GM19463 (cell line): ENCODE data around the gene MCRIP1.
A peak's percentile ranks its signal among the peaks of the same experiment; 100 is the strongest.
"Not testable (repeated sequence)": the region's sequence is repeated elsewhere in the genome, so short reads cannot be mapped to it uniquely, and the experiment has no call there.

Source experiments
- ATAC-seq: cut with Tn5 transposase; IDR thresholded peaks from one replicate; pipeline ENCODE4 v1.9.1; 2021; ENCODE audit warnings: mild to moderate bottlenecking, moderate library complexity; ENCODE audit not compliant: unreplicated experiment

Gene MCRIP1

DNA sequence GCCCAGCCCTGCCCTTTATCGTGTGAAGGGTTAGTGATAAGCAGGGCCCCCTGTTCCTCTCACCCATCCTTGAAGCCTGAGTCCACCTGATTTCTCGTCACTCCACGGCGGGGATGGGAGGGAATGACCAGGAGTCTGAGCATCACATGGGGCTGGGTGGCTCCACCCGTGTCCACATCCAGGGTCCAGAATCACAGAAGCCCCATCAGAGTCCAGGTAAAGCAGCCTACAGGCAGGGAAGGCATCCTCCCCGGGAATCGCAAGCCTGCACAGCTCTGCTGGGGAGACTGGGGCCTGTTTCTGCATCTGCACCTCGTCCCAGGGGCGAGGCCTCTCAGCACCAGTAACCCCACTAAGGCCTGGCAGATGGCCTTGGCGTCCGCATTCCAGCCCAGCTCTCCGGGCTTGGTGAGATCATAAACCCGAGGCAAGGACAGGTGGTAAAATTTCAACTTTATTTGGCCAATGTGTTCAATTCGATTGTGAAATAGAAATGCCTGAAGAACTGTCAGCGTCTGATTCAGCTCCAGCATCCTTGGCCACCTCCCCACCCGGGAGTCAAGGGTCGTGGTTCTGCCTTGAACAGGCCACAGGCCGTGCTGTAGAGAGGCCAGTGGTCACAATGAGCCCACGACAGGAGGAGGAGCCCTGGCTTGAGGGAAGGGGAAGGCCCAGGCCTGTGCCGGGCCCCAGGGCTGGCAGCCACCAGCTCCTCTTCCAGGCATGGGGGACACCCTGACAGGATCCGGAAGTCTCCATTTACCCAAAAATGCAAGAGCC lies 9.8 kb upstream of the MCRIP1 start:
- no peak for ATAC-seq

DNA sequence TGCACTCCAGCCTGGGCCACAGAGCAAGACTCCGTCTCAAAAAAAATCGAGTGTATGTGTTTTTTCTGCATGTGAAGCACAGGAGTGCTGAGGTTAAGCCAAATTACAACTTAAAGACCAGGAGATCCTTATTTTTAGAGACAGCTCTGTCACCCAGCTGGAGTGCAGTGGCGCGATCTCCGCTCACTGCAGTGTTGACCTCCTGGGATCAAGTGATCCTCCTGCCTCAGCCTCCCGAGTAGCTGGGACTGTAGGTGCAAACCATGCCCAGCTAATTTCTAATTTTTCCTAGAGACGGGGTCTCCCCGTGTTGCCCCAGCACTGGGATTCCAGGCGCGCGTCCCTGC lies 9.3 kb upstream of the MCRIP1 start:
- no peak for ATAC-seq

DNA sequence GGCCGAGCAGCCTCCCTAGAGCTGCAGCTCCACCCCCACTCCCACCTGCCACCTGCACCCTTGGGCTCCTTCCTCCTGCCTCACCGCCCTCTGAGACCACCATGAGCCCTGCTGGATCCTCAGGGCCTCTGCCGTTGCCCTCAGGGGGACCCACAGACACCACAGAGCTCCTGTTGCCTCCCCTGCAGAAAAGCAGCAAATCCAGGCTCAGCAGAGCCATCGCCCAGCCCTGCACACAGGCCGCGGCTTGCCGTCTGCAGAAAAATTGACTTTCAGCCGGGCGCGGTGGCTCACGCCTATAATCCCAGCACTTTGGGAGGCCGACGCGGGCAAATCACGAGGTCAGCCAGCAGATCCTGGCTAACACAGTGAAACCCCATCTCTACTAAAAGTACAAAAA lies 8.8 kb upstream of the MCRIP1 start:
- ATAC-seq = no peak

DNA sequence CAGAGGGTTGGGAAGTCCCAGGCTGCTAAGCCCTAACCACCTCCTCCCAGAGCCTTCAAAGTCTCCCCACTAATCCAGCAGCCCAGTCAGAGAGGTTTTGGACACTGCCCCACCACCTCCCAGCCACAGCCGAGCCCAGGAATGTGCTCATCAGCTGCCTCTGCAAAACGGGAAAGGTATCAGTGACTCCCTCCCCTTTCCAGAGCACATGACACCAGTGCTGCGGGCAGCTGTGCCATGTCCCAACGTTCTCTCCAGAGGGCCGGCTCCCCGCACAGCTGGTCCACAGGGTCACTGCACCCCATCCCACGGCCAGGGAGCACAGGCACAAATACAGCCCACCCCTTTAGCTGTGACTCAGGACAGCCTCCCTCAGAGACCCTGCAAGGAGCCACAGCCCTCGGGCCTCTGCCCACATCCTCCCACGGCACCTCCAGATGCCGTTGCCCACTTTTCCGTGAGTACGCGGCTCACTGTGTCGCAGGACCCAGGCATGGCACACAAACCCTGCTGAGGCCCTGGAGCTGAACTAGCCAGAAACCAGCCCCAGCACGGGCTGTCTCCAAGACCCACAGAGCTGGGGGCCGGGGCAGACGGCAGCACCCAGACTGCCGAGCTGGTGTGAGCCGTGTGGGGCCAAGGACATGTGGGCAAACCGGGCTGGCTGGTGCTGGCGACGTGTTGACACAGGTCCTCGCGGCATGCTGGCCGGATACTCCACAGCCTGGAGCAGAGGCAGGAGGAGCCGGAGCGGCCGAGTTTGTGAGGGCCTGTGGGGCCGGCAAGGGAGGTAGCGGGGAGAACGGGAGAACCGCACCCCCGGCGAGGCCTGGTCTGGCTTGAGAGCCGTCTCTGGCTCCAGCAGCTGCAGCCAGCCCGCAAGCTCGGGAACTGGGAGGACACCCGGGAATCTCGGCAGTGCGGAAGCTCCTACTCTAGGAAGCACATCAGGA lies 8.0 kb upstream of the MCRIP1 start:
- ATAC-seq = no peak

DNA sequence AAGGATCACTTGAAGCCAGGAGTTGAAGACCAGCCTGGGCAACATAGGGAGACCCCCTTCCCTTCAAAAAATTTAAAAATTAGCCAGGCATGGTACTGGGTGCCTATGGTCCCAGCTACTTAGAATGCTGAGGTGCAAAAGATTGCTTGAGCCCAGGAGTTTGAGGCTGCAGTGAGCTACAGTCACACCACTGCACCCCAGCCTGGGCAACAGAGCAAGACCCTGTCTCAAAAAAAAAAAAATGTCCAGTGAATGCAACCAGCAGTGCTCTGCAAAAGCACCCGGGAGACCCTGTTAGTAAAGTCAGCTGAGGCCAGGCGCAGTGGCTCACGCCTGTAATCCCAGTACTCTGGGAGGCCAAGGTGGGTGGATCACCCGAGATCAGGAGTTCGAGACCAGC lies 7.0 kb upstream of the MCRIP1 start:
- ATAC-seq = not testable (repeated sequence)

DNA sequence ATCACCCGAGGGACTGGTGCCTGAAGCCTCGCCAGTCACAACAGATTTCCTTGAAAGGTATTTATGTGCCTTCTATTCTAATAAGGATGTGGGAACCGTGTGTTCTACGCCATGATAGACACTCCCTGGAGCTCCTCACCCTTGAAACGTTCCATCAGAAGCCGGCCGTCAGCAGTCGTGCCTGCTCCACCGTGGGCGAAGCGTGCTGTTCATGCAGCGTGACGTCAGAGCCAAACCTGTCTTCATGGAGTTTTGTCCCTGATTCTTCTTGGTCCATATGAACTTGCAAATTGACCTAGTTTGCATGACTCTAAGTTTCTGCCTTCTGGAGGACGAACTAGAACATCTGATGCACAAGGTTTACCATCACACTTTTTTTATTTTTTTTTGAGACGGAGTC lies 6.2 kb upstream of the MCRIP1 start:
- no peak for ATAC-seq

DNA sequence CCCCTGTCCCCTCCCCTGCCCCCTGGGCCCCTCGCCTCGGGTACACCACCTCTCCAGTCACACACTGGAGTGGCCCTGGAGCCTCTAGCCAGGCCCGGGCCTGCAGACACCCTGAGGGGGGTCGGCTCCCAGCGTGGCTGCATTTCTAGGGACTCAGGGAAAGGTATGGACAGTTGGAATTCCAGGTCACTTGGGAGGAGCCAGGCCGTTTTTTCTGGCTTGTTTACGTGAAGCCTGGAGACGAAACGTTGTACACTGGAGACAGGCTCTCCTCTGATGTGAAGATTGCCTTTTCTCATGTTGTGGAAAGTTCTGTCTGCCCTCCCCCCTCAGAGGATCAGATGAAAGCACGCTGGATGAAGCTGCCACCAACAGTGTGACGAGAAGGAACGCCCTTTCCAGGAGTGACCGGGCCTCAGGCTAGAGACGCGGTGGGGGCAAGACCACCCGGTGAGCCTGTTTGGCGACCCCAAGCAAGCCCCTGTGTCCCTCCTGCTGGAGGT lies 5.7 kb upstream of the MCRIP1 start:
- ATAC-seq = no peak

DNA sequence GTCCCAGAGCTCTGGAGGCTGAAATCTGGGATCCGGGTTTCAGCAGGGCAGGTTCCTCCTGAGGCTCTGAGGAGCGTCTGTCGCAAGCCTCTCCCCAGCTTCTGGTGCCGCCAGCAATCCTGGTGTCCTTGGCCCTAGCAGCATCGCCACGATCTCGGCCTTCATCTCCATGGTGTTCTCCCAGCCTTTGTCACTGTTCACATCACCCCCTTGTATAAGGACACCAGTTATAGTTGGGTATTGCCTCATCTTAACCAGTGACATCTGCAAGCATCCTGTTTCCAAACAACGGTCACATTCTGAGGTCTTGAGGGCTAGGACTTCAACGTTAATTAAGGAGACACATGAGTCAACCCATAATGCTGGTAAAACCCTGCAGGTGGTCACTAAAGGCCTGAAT lies 4.5 kb upstream of the MCRIP1 start:
- no peak for ATAC-seq

DNA sequence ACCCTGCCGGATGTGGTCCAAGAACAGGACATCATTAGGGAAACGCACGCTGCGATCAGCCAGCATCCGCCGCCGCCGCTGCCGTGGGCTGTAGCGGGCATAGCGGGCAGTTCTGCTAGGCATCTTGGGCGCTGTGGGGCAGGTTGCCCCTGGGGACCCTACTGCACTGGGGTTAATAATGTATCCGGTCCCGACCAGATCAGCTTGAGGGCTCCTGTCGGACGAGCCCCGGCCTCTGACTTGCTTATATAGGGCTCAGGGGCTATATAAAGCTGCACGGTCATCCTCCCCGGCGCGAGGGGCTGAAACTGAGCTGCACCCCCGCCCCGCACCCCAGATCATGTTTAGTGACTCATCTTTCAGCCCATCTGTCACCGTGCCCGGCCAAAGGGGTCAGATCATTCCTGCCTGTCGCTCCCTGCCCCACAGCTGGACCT lies 1.8 kb upstream of the MCRIP1 start, which contains the start of gene PPP1R27:
Gene PPP1R27 (minus strand): TSS at position 220 of the 437 bp plus-strand sequence. CDS start 97 bp downstream, at position 123.
- no peak for ATAC-seq

DNA sequence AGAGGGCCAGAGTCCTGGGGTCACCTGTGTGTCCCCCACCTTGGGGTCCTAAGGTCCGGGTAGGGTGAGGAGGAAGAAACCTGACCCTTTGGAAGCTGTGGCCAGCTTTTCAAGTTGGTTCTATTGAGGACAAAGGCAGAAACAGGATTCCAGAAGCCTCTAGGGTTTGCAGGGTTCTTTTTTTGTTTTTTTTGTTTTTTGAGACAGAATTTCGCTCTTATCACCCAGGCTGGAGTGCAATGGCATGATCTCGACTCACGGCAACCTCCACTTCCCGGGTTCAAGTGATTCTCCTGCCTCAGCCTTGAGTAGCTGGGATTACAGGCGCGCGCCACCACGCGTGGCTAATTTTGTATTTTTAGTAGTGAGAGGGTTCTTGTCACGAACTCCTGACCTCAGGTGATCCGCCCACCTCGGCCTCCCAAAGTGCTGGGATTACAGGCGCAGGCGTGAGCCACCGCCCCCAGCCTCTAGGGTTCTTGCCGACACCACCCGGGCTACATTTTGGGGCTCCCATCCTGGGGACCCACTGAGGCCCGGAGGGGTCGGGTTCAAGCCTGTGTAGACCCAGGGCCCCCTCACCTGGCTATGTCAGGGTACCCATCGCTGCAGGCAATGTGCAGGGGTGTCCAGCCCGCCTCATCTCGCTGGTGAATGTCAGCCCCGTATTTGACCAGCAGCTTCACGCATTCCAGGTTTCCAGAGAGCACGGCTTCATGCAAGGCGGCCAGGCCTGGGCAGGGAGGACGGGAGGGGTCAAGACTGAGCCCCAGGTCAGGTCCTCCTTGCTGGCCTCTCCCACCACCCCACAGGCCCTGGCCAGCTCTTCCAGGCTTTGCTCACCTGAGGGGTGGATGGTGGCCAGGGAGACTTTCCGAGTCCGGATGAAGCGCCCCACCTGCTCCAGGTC lies 1.1 kb upstream of the MCRIP1 start:
- ATAC-seq = no peak

DNA sequence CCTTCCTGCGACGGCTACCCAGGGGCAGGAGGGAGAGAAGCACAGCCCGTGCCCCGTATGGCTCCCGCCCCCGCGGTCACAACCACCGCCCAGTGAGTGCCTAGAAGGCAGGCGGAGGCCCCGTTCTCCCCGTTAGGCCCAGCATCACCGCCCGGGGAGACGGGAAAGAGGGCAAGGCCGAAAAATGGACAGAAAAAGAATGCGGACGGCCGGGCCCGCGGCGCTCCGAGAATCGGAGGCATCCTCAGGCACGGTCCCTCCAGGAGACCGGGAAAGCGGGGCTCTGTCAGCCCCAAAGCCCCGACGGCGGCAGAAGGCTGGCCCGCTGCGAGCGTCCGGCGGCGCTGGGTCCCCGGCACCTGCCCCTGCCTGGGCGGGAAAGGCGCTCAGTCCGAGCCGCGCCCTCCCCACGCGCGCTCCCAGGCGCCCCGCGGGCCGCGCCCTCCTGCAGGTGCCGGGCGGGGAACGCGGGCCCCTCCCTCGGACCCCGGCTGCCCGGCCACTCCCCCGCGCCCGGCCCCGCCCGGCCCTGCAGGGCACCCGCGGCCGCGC lies 407 bp downstream of the MCRIP1 start:
- ATAC-seq = peak; percentile 16

DNA sequence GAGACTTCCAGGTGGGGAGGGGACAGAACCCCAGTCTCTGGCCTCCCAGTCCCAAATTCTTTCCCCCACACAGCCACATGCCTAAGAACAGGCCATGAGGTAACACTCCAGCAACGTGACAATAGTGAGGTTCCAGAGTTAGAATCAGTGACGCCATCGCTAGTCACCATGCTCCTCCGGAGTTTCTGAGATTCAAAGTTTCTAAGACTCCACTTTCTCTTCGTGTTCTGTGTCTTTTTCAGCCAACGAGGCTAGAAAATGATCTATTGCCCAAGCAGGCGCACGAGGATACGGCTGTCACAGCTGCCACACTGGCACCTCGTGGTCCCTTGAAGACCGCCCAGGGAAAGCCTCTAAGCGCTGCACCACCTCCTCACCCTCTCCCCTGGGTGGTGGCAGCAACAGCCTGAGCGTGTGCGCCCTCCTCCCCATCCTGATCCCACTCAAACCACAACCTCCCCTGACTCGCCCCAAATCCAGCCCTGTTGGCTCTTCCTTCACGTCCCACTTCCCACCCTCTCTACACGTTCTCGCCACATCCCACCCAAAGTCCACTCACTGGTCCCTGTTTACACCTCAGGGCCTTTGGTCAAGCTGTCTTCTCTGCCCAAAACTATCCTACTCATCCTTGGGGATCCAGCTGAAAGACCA lies 1.0 kb downstream of the MCRIP1 start:
- ATAC-seq = no peak

DNA sequence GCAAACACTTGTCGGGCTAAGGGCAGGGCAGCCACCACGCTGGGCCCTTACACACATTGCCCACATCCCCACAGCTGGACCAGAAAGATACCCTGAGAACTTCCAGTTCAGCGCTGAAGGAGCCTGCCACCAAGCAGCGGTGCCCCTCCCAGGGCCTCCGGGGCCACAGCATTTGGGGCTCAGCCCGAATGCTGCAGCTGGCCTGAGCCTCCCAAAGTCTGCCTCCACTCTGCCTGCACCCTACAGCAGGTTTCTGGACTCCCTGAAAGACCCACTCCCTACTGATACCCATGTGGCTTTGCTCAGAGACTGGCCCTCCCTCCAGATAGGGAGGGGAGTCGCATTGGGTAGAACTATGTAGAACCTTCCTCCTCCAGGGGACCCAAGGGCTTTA lies 1.5 kb downstream of the MCRIP1 start:
- ATAC-seq = no peak

DNA sequence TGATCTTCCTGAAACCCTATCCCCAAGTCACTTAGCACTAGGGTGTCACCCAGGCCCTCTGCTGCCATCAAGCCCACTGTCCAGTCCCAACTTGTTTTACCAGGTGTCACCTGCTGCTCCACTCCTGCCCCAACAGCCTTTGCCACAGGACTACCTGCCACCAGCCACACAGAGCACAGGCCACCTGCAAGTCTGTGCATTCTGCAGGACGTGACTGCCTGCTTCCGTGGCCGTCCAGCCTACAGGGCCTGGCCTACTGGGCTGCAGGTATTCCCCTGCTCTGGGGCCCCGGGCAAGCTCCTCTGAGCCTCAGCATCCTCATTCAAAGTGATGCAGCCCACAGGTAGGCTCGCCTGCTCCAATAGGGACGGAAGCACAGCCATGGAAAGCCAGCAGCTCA lies 3.2 kb downstream of the MCRIP1 start:
- ATAC-seq = no peak

DNA sequence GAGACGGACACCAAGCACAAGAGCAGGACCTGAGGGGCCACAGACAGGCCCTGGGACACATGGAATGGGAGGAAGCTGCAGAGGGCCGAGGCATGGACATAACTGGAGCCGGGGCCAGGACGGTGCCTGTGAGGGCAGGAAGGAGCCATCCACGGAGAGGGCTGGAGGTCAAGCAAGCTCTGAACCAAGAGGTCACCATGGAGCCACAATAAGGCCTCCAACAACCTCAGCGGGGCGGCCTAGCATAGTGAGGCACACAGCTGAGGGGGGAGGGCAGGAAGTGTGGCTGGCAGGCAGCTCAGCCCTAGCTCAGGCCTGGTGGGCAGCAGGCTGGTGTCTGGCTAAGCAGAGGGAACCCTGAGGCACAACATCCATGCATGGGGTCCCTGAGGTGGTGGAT lies 4.4 kb downstream of the MCRIP1 start:
- ATAC-seq = no peak

DNA sequence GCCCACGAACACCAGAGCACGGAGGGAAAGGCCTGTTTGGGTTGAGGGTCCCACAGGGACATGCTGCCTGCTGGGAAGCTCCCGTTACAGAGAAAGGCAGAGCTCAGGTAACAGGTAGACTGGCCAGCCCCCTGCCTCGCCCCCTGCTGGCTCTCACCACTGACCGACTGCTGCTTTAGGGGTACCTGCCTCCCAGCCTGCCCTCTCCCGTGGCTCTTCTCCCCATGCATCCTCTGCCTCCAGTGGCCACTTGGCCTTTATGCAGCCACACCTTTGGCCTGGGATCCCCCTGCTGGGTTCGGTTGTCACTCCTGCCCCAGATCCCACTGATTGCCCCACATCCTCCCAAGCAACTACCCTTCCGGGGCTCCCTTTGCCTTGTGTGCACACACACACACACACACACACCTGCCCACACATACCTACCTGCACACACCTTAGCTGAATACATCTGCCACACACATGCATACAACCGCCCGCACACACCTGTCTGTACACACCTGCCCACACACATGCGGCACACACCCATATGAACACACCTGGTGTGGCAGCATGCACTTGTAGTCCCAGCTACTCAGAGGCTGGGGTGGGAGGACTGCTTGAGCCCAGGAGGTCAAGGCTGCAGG lies 7.1 kb downstream of the MCRIP1 start:
- no peak for ATAC-seq

DNA sequence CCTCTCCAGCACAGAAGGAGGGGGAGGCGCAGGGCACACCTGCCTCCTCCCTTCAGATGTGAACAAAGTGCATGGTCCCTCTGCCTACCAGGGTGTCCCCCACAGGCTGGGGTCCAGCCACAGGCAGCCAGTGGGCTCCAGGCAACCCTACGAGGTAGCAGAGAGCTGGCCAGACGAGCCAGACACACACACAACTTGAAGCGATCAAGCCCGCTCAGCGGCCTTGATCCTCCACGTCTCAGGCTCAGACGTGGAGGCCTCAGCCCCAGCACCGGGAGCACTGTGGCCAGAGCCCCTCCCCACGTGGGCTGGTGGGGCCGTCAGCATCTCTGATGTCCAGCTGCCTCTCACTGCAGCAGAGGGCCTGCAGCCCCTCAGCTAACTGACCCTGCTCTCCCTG lies 8.5 kb downstream of the MCRIP1 start:
- ATAC-seq = no peak

DNA sequence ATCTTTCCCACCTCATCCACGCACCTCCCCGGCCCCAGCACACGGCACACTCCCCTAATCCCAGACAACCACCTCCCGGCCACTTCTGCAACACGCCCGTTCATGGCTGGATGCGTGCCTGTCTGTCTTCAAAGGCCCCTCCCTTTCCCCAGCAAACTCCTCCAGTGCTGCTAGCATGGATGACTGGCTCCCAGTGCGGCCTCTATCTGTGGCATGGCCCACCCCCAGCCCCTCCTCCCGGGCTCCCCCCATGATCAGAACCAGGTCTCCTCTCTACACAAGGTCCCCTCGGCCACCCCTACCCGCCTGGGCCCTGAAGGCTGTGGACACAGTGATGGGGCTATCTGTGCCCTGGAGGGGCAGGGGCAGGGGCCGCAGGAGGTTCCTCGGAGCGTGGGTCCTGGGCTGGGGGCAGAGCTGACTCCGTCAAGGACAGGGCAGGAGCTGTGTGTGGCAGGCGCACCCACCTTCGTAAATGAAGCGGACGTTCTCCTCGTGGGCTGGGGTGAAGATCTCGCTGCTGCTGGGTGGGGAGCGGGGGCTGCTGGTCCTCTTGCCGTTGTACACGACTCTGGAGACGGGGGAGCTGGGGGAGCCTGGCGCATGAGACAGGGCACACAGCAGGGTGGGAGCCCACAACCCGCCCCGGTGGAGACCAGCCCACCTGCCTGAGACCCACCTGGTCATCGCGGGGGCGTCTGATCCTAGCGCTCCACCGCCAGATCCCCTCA lies 9.1 kb downstream of the MCRIP1 start:
- ATAC-seq = no peak
